GM12874 (cell line): ENCODE data around the gene NRCAM.

Experiments
- CTCF ChIP-seq: IDR thresholded peaks from 2 replicates; pipeline ENCODE4 v1.5.1; 2011; ENCODE audit warnings: low read depth, mild to moderate bottlenecking, control low read depth, low read length, moderate library complexity; ENCODE audit not compliant: insufficient read depth

NRCAM gene

DNA sequence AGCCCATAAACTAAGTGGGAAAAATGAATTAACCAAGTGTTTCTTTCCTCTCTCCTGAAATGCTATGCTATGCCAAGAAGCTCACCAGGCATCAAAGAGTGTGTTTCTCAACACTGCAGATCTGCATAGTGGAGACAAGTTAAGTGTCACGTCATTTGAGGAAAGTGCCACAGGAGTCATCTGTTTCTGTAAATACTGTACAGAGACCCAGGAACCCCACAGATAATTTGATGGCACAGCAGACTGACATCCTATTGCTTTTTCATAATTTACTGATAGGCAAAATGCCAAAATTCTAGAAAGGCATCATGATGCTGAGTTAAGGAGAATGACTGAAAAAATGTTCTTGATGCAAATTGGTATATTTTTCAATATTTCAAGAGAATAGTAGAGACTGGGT, 124.3 kb downstream of the NRCAM start:
- TF ChIP-seq CTCF = no peak

- TF ChIP-seq CTCF = no peak
Measured at GRCh38 chr7:108330227-108330626, 126.0 kb downstream of the NRCAM start.

DNA sequence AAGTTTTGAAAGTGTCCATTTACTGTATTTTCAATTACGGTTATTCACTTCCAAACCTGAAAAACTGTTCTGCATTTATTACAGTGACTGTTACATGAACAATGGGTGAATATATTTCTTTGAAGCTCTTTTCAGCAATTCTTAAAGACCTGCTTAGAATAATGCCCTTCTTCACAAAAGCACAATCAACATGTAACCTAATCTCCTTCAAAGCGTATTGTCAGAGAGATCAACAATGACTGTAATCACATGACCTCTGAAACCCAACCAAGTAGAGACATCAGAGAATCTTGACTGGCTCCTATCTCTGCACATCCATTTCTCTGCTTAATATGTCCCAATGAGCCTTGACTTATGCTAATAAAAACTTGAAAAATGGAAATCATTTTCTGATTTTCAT, 126.7 kb downstream of the NRCAM start:
- no peak for TF ChIP-seq CTCF

- no peak for TF ChIP-seq CTCF
Measured at GRCh38 chr7:108328174-108328651, 128.0 kb downstream of the NRCAM start.

DNA sequence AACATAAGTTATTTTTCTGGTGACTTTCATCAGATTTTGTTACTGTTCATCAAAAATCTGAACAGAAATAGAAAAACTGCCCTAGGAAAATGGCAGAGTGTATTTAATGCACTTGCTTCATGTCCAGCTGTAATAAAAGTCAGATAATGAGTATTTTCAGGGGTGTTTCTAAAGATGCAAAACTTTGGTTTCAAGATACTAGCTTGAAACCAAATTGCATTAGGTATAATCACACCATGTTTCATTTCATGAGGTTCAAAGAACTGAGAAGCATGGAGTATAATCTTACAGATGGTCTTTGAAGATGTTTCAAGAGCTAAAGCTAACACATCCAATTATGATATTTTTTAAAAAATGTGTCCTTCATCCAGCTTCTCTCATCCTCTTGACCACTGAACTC, 128.9 kb downstream of the NRCAM start:
- no peak for TF ChIP-seq CTCF

- no peak for TF ChIP-seq CTCF
Measured at GRCh38 chr7:108326938-108327337, 129.3 kb downstream of the NRCAM start.

GRCh38 chr7:108324053-108325038, 131.9 kb downstream of the NRCAM start:
- no peak for TF ChIP-seq CTCF
